GM10847 (cell line): Measurements from ENCODE around the gene REEP1.

ENCODE experiments used
- POLR2A ChIP-seq: IDR thresholded peaks from 2 replicates; pipeline ENCODE4 v1.6.1; 2011; ENCODE audit not compliant: insufficient read length; ENCODE audit errors: extremely low read depth

The REEP1 gene

DNA sequence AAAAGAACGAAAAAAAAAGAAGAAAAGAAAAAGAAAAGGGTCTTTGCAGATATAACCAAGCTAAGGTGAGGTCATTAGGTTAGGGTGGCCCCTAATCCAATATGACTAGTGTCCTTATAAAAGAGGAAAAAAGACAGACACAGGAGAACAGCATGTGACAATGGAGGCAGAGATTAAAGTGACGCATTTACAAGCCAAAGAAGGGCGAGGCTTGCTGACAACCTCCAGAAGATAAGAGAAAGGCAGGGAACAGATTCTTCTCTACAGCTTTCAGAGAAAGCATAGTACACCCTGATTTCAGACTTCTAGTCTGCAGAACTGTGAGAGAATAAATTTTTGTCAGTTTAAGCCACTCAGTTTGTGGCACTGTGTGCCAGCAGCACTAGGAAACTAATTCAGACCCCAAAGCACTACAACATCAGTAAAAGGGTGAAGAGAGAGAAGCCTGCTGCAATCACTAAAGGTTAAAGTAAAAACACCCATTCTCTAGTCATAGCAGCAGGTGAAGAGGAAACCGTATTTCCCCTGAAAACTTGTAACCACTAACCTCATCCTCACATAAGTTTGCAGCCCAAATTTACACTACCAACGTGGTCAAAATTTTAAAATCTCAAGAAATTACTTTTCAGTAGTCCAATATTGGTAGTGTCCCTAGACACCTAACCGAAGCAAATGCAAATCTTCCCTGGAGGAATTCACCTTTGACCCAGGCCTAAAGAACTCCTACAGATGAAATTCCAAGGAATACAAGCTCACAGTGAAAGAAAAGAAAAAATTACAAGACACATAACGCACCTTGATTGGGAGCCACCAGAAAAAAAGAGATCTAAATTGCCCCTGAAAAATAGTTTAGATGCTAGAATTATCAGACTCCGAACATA lies 17.5 kb downstream of the REEP1 start:
- TF ChIP-seq POLR2A: no peak

DNA sequence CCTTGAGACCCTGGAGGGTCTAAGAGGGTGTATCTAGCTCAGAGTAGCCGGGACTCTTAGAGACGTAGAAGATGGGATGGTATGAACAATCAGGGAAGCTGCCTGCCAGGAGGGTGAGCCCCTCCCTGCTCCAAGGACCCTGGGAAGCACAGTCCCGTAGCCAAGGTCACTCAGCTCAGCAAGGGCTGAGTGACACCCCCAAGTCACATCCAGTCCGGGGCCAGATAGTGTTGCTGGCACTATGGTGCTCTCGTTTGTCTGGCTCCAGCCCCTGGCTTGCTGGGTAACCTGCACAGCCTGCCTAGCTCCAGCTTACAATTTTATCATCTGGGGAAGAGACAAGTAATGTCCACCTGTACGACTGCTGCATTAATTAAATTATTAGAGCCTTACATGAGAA lies 22.3 kb downstream of the REEP1 start:
- TF ChIP-seq POLR2A: no peak

DNA sequence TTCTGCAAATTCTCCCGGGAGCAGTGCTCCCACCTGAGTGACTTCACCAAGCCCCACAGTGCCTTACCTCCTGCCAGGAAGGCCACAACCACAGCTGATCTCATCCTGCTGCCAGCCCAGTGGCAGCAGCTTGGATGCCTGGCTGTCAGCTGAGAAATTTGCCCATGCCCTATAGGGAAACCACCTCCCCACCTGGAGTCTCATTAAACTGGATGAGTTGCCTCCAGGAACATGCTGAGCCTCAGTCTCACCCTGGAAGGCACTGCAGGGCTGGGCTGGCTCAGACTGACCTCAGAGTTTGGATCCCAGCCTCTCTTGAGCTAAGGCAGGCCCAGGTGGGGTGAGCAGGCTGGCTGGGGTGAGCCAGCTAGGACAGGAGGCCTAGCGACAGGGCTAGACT lies 23.3 kb downstream of the REEP1 start:
- no peak for TF ChIP-seq POLR2A

DNA sequence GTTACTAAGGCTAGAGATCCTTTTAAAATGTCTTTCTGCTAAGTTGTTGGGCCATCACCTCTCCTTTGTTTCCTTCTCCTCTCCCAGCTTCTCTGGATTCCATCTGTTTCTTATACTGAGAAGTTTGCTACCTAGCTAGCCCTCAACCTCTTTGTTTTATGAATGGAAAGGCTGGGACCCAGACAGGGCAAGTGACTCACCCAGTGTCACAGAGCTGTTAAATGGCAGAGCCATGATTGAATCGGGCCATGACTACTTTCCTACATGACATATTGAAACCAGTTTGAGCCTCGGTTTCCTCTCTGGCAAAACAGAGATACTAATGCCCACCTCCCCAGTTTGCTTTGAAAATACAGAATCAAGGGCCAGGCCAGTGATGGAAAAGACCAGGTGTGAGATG lies 24.1 kb downstream of the REEP1 start:
- no peak for TF ChIP-seq POLR2A

DNA sequence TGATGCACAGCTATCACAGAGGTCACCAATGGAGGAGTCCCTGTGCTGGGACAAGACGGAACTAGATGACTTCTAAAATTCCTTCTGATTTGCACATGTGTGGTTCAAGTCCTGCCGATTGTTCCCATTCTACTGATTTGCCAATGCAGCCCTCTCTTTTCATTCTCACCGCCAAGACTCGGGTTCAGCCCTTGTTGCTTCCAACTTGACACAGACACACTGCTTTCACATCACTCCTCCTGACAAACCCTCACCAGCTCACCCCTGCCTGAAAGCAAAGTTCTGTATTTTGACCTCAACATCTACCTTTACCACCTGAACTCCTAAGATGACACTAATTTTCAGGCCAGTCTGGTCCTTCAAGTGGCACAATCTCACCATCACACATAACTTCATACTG lies 25.5 kb downstream of the REEP1 start:
- no peak for TF ChIP-seq POLR2A

DNA sequence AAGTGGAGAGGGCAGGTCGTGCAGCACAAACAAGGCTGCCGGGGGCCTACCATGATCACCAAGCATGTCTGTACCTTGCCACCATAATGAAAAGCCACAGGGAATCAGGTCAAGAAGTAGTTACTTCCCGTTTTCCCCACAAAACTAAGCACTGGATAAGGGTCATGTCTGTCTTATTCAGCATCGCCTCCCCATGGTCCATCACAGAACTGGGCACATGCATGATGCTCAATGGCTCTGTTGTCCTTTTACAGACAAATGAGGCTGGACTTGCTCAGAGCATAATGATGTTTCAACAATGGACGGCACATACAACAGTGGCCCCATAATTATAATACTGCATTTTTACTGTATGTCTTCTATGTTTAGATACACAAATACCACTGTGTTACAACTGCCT lies 27.5 kb downstream of the REEP1 start:
- no peak for TF ChIP-seq POLR2A

DNA sequence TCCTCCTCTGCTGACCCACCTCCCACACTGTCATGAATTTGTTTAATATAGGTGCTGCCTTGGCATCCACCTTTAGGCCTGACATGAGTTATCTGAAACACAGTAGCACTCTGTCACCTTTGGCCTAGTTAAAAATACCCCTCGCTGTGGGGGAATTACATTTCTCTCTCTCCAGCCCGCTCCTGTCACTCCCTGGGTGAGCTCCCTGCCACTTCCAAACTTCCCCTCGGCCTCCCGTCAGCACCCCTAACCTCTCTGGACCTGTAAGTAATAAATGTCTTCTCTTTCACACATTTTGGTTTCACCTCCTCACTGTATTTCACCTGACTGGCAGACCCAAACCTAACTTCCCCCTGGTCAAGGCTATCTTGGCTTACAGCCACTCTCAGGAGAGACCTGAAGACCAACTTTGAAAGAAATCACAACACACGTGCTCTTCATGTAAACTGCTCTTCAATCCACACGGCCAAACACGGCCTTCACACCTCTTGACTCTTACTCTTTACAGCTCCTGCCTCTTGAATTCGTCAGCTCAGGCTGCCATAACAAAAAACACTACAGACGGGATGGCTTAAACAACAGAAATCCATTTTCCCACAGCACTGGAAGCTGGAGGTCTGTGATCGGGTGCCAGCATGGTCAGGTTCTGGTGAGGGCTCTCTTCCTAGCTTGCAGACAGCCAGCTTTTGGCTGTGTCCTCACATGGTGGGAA lies 28.3 kb downstream of the REEP1 start:
- TF ChIP-seq POLR2A: no peak

DNA sequence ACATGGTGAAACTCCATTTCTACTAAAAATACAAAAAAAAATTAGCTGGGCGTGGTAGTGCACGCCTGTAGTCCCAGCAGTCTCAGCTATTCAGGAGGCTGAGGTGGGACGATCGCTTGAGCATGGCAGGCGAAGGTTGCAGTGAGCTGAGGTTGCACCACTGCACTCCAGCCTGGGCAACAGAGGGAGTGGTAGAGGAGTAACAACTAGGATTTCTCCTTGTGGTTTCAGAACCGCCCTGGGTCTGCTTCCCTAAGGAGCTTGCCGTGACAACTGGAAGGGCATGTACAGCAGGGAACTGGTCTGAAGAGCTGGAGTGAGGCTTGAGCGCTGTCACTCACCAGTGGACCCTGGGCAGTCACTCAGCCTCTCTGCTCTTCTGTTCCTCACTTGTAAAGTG lies 29.1 kb downstream of the REEP1 start:
- TF ChIP-seq POLR2A: no peak

DNA sequence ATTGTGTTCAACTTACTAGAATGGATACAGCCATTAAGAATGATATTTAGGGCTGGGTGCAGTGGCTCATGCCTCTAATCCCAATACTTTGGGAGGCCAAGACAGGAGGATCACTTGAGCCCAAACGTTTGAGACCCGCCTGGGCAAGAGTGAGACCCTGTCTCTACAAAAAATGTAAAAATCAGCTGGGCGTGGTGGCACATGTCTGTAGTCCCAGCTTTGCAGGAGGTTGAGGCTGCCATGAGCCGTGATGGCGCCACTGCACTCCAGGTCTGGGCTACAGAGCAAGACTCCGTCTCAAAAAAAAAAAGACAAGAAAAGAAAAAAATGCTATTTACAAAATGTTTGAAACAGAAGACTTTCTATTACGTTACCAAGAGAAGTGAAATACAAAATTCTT lies 30.0 kb downstream of the REEP1 start:
- no peak for TF ChIP-seq POLR2A

DNA sequence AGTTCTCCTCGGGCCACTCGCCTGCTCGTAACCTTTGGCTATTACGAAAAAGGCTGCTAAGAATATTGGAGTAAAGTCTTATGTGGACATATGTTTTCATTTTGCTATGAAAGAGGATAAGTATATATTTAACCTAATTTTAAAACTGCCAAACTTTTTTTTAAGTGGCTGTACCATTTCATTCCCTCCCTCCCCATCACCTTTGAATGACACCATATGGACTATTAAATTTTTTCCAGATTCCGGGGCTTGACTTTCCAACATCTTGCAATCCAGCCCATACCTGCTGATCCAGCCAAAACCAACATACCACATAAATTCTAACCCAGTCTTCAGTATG lies 31.5 kb downstream of the REEP1 start:
- no peak for TF ChIP-seq POLR2A

DNA sequence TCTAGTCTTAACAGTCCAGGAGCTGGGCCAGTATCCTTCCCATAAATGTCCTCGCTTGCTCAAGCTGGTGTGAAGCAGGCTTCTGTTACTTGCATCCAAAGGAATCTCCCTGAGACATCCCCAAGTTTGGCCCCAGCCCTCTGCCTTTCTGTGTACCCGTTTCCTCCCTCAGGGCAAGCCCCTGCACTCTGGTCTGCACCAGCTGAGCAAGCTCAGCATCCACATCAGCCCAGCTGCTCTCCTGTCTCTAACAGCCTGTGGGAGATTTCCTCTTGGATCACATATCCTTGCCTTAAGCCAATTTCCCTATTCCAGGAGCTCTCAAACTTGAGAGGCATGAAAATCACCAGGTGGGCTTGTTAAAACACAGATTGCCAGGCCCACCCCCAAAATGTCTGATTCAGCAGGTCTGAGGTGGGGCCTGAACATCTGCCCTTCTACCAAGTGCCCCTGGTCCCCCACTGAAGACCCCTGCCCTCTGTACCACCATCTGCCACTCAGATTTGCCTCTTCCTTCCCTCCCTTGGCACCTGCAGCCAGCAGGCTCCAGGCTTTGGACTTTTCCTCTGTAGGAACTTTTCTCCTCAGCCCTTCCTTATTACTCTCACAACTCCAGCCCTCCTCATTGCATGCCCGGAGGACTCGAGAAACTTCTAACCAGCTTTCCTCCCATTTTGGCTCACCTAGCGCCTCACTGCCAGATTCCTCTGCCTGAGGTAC lies 32.1 kb downstream of the REEP1 start:
- no peak for TF ChIP-seq POLR2A

DNA sequence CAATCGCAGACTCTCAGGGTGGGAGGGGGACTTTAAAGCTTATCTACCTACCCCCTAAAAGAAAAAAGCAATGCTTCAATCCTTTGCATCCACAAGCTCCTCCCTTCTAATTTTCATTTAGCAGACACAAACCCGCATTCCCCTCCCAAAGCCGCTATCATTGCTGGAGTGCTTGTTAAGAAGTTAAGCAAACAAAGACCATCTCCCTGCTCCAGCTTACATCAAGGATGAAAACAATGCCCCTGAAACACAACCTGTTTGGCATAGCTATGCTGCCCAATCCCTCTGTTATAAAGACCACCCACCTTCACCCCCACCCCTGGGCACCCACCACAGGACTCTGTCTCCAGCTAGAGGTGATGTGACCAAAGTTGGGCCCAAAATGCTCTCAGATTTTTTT lies 33.0 kb downstream of the REEP1 start:
- TF ChIP-seq POLR2A: no peak

DNA sequence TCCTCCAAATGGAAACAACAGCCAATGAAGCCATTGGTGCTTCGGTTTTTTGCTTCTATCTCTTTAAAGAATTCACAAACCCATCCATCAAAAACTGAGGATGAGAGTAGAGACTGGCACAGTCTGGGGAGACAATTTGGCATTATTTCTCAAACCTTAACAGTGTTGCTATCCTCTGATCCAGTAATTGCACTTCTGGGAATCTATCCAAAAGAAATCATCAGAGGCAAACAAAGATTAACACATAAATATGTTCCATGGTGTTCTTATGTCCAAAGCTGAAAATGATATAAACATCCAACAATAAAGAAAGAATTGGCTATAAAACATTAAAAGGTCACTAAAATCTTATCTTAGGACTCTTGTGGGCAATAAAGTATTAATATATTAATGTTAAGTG lies 35.1 kb downstream of the REEP1 start:
- TF ChIP-seq POLR2A: no peak

DNA sequence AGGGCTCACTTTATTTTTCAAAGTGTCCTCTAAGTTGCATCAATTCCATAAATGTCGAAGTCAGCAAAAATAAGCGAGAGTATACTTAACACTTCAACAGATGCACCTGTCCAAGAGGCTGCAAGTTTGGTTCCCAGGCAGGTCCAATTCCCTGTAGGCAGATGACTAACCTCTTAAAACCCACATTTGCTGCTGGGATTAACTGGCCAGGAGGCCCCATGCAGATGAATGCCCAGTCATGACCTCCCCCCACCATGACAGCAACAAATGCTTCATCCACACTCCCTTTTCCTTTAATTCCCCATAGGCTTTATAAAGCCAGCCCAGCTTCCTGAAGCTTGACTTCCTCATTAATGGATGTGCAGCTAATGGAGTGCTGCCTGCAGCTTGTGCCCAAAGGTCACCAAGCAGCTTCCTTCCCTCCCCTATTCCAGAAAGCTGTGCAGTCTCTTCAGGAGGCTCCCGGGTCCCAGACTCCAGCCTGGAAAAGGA lies 35.7 kb downstream of the REEP1 start:
- TF ChIP-seq POLR2A: no peak

DNA sequence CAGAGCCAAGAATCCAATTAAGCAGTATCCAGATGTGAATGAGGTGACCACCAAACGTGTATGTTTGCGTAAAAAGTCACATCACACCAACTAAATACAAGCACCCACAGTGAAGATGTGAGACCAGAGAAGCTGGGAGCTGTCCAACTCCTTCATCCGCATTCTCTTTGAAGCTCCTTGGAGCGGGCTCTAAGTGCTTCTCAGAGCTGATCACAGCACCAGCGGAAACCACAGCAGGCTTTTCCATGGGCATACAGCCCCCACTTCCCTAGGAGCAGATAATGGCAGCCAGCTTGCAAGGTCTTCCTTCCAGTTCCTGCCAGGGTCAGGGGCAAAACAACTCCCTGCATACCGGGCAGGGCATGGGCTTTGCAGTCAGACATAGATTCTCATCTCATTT lies 36.4 kb downstream of the REEP1 start:
- no peak for TF ChIP-seq POLR2A

DNA sequence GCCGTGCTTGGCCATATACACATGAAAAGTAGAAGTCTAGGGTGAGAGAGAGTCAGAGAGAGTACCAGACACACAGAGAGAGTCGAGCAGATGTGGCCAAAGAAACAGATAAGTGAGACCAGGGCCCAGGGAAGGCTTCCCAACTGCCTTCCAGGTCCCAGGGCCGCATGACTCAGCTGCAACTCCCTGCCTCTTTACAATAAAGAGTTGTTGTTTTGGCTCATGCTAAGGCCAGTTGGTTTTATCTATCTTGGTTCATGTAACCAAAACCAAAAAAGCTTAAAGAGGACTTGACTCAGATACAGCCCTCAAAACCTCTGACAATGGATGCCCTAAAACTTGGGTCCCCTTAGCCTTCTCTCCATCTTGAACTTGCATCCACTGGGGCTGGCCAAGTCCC lies 36.9 kb downstream of the REEP1 start:
- TF ChIP-seq POLR2A: no peak
